ENCODE data around the gene RAB4B.
A peak's percentile ranks its signal among the peaks of the same experiment; 100 is the strongest.
"Not testable (repeated sequence)": the region's sequence is repeated elsewhere in the genome, so short reads cannot be mapped to it uniquely, and the experiment has no call there.

The RAB4B gene

GRCh38 chr19:40780582-40780981 is 2.5 kb downstream of the RAB4B start:
- no peak for DNase-seq (ENCODE audit: low read depth)

DNA sequence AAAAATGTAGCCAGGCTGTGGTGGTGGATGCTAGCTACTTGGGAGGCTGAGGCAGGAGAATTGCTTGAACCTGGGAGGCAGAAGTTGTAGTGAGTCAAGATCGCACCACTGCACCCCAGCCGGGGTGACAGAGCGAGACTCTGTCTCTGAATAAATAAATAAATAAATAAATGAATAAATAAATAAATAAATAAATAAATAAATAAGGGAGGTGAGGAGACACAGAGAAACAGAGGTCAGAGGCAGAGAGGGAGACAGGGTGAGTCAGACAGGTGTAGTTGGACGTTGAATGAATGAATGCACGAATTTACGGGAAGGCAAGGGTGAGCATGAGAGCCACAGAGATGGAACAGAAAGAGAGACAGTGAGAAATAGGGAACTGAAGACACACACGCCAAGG is 3.1 kb downstream of the RAB4B start:
- no peak for DNase-seq (ENCODE audit: low read depth)

DNA sequence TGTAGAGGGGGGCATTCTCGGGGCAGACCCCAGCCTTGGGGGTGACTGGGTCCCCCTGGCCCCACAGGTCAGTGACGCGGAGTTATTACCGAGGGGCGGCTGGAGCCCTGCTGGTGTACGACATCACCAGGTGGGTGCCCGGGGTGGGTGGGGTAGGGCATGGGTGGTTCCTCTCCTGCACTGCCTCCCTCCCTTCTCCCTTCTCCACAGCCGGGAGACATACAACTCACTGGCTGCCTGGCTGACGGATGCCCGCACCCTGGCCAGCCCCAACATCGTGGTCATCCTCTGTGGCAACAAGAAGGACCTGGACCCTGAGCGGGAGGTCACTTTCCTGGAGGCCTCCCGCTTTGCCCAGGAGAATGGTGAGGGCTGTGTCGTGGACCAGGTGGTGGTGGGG is 5.7 kb downstream of the RAB4B start:
- no peak for DNase-seq (ENCODE audit: low read depth)

- not testable (repeated sequence) for DNase-seq (ENCODE audit: low read depth)
Observed at GRCh38 chr19:40784146-40784545, 6.1 kb downstream of the RAB4B start.

DNA sequence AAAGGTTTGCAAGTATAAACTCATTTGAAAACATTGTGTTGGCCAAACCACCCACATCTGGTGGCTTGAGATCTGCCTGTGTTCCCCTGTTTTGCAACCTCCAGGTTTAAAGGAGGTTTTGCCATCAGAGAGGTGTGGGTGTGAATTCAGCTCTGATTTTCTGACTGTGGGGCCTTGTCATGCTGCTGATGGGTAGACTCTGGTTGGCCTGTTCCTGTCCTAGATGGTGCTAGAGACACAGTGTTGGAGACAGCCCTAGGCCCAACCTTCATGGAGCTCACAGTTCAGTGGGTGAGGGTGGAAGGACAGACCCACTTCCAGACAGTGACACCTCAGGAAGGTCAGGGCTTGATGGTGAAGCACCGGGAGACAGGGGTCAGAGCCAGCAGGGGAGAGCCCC is 7.5 kb downstream of the RAB4B start:
- no peak for DNase-seq (ENCODE audit: low read depth)

GRCh38 chr19:40786060-40787037 is 8.3 kb downstream of the RAB4B start:
- DNase-seq (ENCODE audit: low read depth): no peak

GRCh38 chr19:40791349-40791748 is 13.3 kb downstream of the RAB4B start:
- no peak for DNase-seq (ENCODE audit: low read depth)

GRCh38 chr19:40791996-40792395 is 13.9 kb downstream of the RAB4B start:
- no peak for DNase-seq (ENCODE audit: low read depth)

DNA sequence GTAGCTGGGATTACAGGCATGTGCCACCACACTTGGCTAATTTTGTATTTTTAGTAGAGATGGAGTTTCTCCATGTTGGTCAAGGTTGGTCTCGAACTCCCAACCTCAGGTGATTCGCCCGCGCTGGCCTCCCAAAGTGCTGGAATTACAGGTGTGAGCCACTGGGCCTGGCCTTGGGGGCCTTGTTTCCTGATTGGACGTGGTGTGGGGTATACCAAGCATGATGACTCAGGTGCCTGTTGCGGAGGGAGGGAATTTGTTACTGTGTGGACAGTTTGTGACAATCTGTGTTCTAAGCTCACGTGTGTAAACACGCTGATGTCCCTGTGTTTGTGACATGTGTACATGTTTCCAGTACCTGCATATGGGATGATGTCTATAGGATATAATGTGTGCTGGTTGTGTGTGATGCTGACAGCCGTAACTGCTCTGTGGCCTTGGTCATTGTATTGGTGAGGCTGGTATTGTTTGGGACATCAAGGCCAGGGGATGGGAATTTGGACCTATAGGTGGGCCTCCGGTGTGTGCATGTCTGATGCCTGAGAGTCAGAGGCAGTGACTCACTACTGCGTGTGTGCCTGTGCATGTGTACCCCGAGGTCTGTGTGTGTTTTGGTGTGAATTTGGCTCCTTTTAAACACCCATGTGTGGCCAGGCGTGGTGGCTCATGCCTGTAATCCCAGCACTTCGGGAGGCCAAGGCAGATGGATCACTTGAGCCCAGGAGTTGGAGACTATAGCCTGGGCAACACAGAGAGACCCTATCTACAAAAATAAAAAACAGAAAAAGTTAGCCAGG is 19.3 kb downstream of the RAB4B start:
- no peak for DNase-seq (ENCODE audit: low read depth)

DNA sequence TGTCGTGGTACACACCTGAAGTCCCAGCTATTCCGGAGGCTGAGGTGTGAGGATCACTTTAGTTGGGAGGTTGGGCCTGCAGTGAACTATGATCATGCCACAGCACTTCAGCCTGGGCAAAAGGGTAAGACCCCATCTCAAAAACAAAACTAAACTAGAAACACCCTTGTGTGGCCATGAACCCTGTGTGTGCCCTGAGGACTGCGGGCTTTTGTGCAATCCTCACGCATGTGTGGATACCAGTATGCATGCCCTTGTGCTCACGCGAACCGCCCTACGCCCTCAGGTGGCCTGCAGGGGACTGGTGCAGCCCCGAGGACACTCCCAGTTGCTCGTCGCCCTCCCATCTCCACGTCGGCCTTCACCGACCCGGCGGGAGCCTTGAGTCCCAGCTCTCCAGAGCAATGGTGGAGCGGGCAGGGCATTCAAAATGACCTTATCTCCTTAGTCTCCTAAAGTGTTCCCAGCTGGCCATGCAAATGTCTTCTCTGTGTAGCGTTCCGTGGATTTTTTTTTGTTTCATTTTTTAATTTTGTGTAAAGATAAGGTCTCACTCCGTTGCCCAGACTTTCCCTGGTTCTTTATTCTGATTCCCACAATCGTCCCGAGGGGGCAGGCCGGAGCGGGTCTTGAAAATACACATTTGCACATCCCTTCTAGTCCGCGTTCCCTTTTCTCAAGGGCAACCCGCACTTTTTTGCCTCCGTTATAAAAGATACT is 20.1 kb downstream of the RAB4B start:
- DNase-seq (ENCODE audit: low read depth): peak; percentile 63

DNA sequence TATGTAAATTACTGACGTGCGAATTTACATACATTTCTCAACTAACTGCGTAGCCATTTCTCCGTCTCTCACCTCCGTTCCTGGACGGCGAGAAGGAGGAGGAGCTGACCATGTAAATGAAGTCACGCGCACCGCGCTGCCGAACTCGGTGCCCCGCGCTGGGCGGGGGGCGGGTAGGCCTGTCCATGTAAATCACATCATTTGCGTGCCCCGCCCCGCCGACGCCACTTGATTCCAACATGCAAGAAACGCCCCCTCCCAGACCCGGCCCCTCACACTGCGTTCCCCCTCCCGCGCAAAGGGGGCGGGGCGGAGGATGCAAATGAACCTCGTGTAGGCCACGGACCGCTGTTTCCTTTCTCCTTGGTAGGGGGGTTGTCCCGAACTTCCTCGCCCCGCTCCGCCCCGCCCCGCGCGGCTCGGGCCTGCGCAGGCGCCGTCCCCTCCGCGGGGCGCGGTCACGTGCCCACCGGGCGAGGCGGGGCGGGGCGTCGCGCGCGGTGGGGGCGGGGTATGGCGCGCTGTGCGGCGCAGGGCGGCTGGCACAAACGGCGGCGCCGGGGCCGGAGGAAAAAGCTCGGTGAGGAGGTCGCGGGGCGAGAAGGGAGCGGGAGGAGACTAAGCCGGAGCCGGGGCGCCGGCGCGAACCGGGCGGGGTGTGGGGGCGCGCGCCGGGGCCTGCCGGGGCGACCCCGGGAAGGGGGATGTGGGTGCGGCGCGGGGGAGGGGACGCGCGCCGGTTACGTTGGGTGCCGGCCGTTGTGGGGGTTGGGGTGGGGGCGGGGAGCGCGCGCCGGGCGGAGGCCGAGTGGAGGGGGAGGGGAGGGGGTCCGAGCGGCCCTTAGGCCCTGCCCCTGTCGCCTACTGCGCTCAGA is 20.9 kb downstream of the RAB4B start, which contains the start of gene EGLN2:
EGLN2 (plus strand) TSS at position 509 of the 875 bp plus-strand sequence. CDS start 1,382 bp downstream, outside the sequence.
- peak; percentile 99 for DNase-seq (ENCODE audit: low read depth)

- no peak for DNase-seq (ENCODE audit: low read depth)
Observed at GRCh38 chr19:40799558-40800338, 21.7 kb downstream of the RAB4B start.

- no peak for DNase-seq (ENCODE audit: low read depth)
Observed at GRCh38 chr19:40800339-40800996, 22.4 kb downstream of the RAB4B start.

- DNase-seq (ENCODE audit: low read depth): no peak
Observed at GRCh38 chr19:40800997-40801377, 22.9 kb downstream of the RAB4B start.

DNA sequence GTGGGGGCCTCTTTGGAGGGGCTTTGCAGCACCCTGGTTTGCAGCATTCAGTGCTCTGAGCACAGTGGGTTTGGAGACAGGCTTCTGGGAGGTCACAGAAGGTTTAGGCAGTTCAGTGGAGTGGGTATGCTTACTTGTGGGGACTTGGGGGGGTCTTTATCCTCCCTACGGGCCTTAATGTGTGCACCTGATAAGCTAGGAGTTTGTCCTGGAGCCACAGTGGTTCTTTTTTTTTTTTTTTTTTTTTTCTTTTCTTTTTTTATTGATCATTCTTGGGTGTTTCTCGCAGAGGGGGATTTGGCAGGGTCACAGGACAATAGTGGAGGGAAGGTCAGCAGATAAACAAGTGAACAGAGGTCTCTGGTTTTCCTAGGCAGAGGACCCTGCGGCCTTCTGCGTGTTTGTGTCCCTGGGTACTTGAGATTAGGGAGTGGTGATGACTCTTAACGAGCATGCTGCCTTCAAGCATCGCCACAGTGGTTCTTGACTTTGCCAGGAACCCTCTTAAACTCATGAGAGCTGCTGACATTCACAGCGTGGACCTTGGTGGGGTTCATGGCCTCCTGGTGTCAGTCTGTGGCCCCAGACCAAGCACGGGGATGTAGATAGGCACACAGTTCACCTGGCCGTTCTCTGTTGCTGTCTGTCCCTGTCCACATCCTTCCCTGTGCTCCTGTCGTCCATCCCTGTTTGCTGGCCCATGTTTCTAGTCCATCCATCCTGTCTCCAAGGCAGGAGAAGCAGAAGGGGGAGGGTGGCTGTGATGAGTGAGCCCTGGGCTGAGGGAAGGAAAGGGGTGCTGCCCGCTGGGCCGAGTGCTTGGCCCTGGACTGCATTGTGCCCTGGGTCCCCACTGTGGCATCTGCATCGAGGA is 23.6 kb downstream of the RAB4B start:
- no peak for DNase-seq (ENCODE audit: low read depth)

DNA sequence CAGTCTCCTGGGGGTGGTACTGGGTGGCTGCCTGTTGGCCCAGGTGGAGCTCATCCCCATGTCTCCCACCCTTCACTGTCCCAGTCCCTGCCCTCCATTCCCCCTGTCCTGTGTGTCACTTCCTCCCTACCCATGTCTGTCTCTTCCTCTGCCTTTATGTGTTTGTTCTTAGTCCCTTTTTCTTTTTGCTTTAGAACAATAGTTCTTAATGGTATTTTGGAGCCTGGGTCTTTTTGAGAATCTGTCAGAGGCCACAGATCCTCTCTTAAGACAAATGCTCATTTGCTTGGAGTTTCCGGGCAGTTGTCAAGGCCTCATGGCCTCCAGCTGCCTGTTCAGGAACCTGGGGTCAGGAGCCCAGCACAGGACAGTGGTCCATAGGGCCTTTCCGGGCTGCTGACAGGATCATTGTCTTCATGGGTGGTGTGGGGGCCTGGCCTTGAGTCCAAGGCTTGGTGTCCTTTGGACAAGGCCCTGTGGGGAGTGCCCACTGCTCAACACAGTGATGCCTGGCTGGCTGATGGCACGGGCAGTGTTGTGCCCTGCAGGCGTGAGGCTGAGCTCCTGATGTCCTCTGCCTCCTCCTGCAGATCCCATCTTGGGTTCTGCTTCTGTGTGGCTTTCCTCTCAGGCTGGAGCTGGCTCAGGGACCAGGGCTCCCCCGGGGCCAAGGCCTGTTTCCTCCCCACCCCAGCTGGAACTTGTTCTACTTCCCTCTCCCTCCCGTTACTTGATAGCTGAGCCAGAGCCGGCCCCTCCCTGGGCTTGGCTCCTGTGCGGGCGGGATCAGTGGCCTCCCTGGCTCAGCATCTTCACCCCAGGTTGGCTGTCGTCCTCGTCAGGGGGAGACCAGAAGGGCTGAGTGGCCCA is 24.5 kb downstream of the RAB4B start:
- no peak for DNase-seq (ENCODE audit: low read depth)

DNA sequence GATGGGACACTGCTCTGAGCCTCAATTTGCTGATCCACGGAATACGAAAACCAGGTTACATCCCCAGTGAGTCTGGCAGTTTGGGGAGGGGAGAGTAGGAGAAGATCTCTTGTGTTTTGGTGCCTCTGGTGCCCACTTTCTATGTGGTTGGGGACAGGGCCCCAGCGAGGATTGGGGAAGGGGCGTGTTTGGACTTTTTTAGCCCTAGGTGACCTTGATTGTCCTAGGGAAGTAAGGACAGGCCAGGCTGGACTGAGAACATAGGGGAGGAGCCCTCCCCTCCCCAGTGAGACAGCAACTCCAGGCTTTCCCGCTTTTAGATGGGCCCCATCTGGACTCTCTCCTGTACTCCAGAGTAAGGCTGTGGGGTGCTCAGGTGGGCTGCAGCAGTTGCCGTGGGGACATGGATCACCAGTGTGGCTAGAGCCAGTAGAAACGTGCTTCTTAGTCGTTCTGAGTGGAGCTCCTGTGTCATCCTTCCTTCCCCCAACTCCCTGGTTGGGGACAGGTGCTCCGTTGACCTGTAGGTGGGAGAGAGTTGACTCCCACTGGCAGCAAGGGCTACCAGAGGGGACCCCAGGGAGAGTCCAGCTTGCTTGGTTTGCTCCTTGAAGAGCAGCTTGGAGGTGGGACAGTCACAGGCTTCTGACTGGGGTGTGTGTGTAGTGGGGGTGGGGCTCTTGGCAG is 25.3 kb downstream of the RAB4B start:
- DNase-seq (ENCODE audit: low read depth): no peak
